ENCODE measurements around the gene UBE2J2. TPM values are rescaled to one million over a fixed set of nuclear protein-coding genes. Genes with fewer than 3 reads are reported as not detected.

Gene UBE2J2
- total and polyA plus RNA-seq, 2 of the 8 experiments (the other 6 are each of a cell fraction or from before 2014, with no cell fraction given), result 33.6 to 67.9 TPM

- TF ChIP-seq EP300 (IDR thresholded peaks at IDR 0.05; ENCODE audit: borderline replicate concordance in 1 of 2, low read depth in 2 of 2, low read length in 2 of 2), result no peak
- TF ChIP-seq HDAC2 (IDR thresholded peaks at IDR 0.05; ENCODE audit: borderline replicate concordance in 1 of 2, low read depth in 2 of 2, low read length in 2 of 2), result no peak
- no peak for TF ChIP-seq SIN3A (conservative IDR thresholded peaks at IDR 0.05 in 1 of 2, IDR thresholded peaks at IDR 0.05 in 1 of 2; ENCODE audit: low read depth in 1 of 2, low read length in 2 of 2)
- TF ChIP-seq PHF8 (conservative IDR thresholded peaks at IDR 0.05; ENCODE audit: low read depth, low read length), result no peak
Measured at GRCh38 chr1:1243807-1244191, 29.9 kb downstream of the UBE2J2 start (continued).

All from H1 (cell line).